ENCODE measurements around the gene PPFIA3.

DNA sequence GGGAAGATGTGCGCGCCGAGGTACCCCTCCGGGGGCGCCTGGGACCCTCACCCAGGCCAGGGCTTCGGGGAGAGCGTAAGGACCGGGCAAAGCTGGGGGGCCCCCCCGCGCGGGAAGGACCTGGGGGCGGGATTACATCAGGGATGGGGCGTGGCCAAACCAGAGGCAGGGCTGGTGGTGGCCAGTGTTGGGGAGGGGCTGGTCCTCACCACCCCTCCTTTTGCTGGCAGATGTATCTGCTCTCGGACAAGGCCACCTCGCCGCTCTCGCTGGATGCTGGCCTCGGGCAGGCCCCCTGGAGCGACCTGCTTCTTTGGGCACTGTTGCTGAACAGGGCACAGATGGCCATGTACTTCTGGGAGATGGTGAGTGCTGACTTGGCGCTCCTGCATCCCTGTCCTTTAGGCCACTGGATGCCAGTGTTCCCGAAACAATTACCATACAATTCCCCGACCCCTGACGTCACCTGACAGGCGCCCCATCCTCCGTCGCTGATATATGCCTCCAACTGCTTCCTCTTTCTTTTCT is 63.6 kb downstream of the PPFIA3 start:
- no peak for TF ChIP-seq ZBTB33 (IDR thresholded peaks at IDR 0.05; ENCODE audit: extremely low read depth, insufficient replicate concordance, low read length)
- TF ChIP-seq SIN3A (IDR thresholded peaks at IDR 0.05; ENCODE audit: low read depth): no peak
- no peak for TF ChIP-seq REST (IDR thresholded peaks at IDR 0.05; ENCODE audit: low read depth)
- TF ChIP-seq CTCF (IDR thresholded peaks at IDR 0.05 in 2 of 3, conservative IDR thresholded peaks at IDR 0.05 in 1 of 3; ENCODE audit: borderline replicate concordance in 1 of 3, insufficient read depth in 1 of 3, low read depth in 2 of 3, low read length in 2 of 3): no peak
- TF ChIP-seq EZH2phosphoT487 (IDR thresholded peaks at IDR 0.05; ENCODE audit: borderline replicate concordance): no peak
- TF ChIP-seq, protein P1, sequence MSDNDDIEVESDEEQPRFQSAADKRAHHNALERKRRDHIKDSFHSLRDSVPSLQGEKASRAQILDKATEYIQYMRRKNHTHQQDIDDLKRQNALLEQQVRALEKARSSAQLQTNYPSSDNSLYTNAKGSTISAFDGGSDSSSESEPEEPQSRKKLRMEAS (IDR thresholded peaks at IDR 0.05): no peak
